GM18868 (cell line): ENCODE data around the gene TBC1D5.
"Not testable (repeated sequence)": the region's sequence is repeated elsewhere in the genome, so short reads cannot be mapped to it uniquely, and the experiment has no call there.

Experiments
- ATAC-seq: cut with Tn5 transposase; IDR thresholded peaks from one replicate; pipeline ENCODE4 v1.9.1; 2021; ENCODE audit warnings: mild to moderate bottlenecking, moderate library complexity; ENCODE audit not compliant: unreplicated experiment

Gene TBC1D5

GRCh38 chr3:17742102-17742879 is at the start of gene TBC1D5:
Gene TBC1D5, minus strand, starts transcription at chr3:17742631. Its CDS starts 234,061 bp downstream, at chr3:17508570.
- ATAC-seq, result peak; percentile 76

- no peak for ATAC-seq
These were observed 41.0 kb upstream of the TBC1D5 start for GRCh38 chr3:17783426-17783825.

- ATAC-seq, result no peak
These were observed 40.3 kb upstream of the TBC1D5 start for GRCh38 chr3:17782751-17783150.

GRCh38 chr3:17780369-17780768 is 37.9 kb upstream of the TBC1D5 start:
- not testable (repeated sequence) for ATAC-seq

GRCh38 chr3:17779304-17780250 is 37.1 kb upstream of the TBC1D5 start:
- ATAC-seq, result not testable (repeated sequence)

- not testable (repeated sequence) for ATAC-seq
These were observed 34.9 kb upstream of the TBC1D5 start for GRCh38 chr3:17777326-17777725.

GRCh38 chr3:17775073-17775472 is 32.6 kb upstream of the TBC1D5 start:
- no peak for ATAC-seq

- not testable (repeated sequence) for ATAC-seq
These were observed 31.9 kb upstream of the TBC1D5 start for GRCh38 chr3:17774180-17774910.

GRCh38 chr3:17772556-17772955 is 30.1 kb upstream of the TBC1D5 start:
- no peak for ATAC-seq

- no peak for ATAC-seq
These were observed 29.0 kb upstream of the TBC1D5 start for GRCh38 chr3:17771177-17772017.

GRCh38 chr3:17770682-17771081 is 28.3 kb upstream of the TBC1D5 start:
- no peak for ATAC-seq

GRCh38 chr3:17765819-17766472 is 23.5 kb upstream of the TBC1D5 start:
- peak; percentile 85 for ATAC-seq

- no peak for ATAC-seq
These were observed 19.1 kb upstream of the TBC1D5 start for GRCh38 chr3:17761563-17761962.

GRCh38 chr3:17759901-17760300 is 17.5 kb upstream of the TBC1D5 start:
- ATAC-seq, result no peak

GRCh38 chr3:17755836-17756235 is 13.4 kb upstream of the TBC1D5 start:
- peak; percentile 79 for ATAC-seq

- no peak for ATAC-seq
These were observed 11.2 kb upstream of the TBC1D5 start for GRCh38 chr3:17753632-17753992.

GRCh38 chr3:17752876-17753631 is 10.6 kb upstream of the TBC1D5 start:
- ATAC-seq, result no peak

GRCh38 chr3:17752436-17752835 is 10.0 kb upstream of the TBC1D5 start:
- ATAC-seq, result no peak

GRCh38 chr3:17749705-17750293 is 7.4 kb upstream of the TBC1D5 start:
- no peak for ATAC-seq
